Neural crest cell (in vitro differentiated cells): ENCODE results near the gene TNIP2. TPM values are rescaled to one million over a fixed set of nuclear protein-coding genes. Genes with fewer than 3 reads are reported as not detected.

Source experiments
- DNase-seq: peaks from one replicate; pipeline ENCODE4 v3.0.0; 2021; ENCODE audit warnings: low read depth, mixed read lengths, low spot score
- H3K27ac Mint-ChIP-seq: one replicate; pipeline ENCODE4 v1.8.0; 2021; ENCODE audit warnings: mild to moderate bottlenecking, mixed read lengths; ENCODE audit not compliant: unreplicated experiment
- H3K27me3 Mint-ChIP-seq: 2 replicates; pipeline ENCODE4 v1.8.0; 2021; ENCODE audit warnings: low read depth, mild to moderate bottlenecking, mixed read lengths
- H3K36me3 Mint-ChIP-seq: 2 replicates; pipeline ENCODE4 v1.8.0; 2021; ENCODE audit warnings: low read depth, mild to moderate bottlenecking, mixed read lengths
- H3K4me1 Mint-ChIP-seq: 2 replicates; pipeline ENCODE4 v1.8.0; 2021; ENCODE audit warnings: mixed read lengths
- H3K4me3 Mint-ChIP-seq: one replicate; pipeline ENCODE4 v1.8.0; 2021; ENCODE audit warnings: mild to moderate bottlenecking, mixed read lengths
- H3K9me3 Mint-ChIP-seq: 2 replicates; pipeline ENCODE4 v1.8.0; 2021; ENCODE audit warnings: mixed read lengths
- total RNA-seq: library from RNA; stranded (reverse); gene quantifications from 2 replicates; pipeline ENCODE4 v1.2.1, GENCODE V29; 2021
- TF ChIP-seq, protein P1 (sequence below): fragments of 200-600 bp; sonication (generic); conservative IDR thresholded peaks from 2 replicates; pipeline ENCODE4 v1.5.0; 2021; ENCODE audit warnings: antibody characterized with exemption, mild to moderate bottlenecking

The TNIP2 gene
- total RNA-seq, 1 donor from 2014 or later = 25.1 TPM

DNA sequence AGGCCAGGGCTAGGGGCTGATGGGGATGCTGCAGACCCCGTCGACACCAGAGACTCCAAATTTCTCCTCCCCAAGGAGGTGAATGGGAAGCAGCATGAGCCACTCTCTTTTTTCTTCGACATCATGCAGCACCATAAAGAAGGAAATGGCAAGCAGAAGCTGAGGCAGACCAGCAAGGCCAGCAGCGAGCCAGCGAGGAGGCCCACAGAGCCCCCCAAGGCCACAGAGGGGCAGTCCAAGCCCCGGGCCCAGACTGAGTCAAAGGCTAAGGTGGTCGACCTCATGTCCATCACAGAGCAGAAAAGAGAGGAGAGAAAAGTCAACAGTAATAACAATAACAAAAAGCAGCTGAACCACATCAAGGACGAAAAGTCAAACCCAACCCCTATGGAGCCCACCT, 56.1 kb downstream of the TNIP2 start:
- TF ChIP-seq, protein P1, sequence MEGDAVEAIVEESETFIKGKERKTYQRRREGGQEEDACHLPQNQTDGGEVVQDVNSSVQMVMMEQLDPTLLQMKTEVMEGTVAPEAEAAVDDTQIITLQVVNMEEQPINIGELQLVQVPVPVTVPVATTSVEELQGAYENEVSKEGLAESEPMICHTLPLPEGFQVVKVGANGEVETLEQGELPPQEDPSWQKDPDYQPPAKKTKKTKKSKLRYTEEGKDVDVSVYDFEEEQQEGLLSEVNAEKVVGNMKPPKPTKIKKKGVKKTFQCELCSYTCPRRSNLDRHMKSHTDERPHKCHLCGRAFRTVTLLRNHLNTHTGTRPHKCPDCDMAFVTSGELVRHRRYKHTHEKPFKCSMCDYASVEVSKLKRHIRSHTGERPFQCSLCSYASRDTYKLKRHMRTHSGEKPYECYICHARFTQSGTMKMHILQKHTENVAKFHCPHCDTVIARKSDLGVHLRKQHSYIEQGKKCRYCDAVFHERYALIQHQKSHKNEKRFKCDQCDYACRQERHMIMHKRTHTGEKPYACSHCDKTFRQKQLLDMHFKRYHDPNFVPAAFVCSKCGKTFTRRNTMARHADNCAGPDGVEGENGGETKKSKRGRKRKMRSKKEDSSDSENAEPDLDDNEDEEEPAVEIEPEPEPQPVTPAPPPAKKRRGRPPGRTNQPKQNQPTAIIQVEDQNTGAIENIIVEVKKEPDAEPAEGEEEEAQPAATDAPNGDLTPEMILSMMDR = no peak
- no peaks in the 10 kb centered on the region for H3K27me3 Mint-ChIP-seq
- peaks cover 28% of the 10 kb centered on the region for H3K36me3 Mint-ChIP-seq
- no peak overlapping the region for H3K27ac Mint-ChIP-seq
- H3K4me3 Mint-ChIP-seq = no peak overlapping the region
- no peaks in the 10 kb centered on the region for H3K4me1 Mint-ChIP-seq
- DNase-seq = no peak
- H3K9me3 Mint-ChIP-seq = no peaks in the 10 kb centered on the region

DNA sequence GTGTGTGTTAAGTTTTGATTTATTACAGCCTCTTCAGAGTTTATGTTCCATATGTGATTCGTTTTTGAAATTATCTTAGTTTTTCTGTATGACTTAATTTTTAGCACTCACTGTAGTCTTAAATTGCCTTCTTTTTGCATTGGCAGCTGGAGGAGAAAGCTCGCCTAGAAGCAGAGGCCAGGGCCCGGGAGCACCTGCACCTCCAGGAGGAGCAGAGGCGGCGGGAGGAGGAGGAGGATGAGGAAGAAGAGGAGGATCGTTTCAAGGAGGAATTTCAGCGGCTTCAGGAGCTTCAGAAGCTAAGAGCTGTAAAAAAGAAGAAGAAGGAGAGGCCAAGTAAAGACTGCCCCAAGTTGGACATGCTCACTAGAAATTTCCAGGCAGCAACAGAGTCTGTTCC, 56.6 kb downstream of the TNIP2 start:
- TF ChIP-seq, protein P1 = no peak

DNA sequence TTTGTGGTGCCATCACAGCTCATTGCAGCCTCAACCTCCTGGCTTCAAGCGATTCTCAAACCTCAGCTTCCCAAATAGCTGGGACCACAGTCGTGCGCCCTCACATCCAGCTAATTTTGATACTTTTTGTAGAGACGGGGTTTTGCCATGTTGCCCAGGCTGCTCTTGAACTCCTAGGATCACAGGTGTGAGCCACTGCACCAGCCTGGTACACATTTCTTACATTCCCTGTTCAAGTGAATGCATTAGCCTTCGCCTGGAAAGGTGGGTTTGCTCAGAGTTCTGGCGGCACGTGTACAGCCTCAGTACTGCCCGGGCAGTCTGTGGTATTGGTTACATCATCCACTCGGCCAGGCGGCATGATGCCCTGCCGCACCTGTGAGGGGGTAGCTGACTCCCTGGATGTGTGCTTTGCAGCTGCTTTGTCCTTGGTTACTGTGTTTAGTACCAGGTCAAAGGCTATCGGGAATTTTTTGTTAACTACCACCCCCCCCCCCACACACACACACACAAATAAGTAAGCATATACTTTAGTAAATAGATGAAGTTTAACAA, 57.1 kb downstream of the TNIP2 start:
- H3K4me3 Mint-ChIP-seq = no peak overlapping the region
- DNase-seq = no peak
- H3K4me1 Mint-ChIP-seq = no peaks in the 10 kb centered on the region
- H3K9me3 Mint-ChIP-seq = no peaks in the 10 kb centered on the region
- H3K27ac Mint-ChIP-seq = no peak overlapping the region
- no peaks in the 10 kb centered on the region for H3K27me3 Mint-ChIP-seq
- TF ChIP-seq, protein P1 = no peak
- peaks cover 27% of the 10 kb centered on the region for H3K36me3 Mint-ChIP-seq

More for the DNA sequence above, 56.6 kb downstream of the TNIP2 start:
- DNase-seq = no peak
- Mint-ChIP-seq H3K9me3 (no peaks in the 10 kb centered on the region), H3K4me3 (no peak overlapping the region), H3K27me3 (no peaks in the 10 kb centered on the region), H3K36me3 (peaks cover 27% of the 10 kb centered on the region), H3K27ac (no peak overlapping the region), H3K4me1 (no peaks in the 10 kb centered on the region)

DNA sequence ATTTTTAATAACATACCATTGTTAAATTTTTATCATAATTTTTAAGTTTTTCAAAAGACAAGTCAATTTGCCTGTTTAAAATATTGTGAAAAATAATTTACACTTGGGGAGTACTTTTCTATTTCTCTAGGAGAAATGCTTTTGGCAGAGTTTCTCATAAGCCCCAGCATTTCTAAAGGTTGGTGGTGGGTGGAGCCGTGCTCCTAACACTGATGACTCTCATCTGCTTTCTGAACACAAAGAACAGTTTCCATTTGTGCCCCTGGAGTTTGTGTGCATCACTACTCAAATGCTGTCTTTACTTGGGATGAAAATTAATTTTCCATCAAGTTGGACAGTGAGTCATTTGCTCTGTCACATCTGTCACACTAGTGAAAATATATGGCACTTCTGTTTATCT, 57.6 kb downstream of the TNIP2 start:
- Mint-ChIP-seq H3K4me3 (no peak overlapping the region), H3K4me1 (no peaks in the 10 kb centered on the region), H3K36me3 (peaks cover 32% of the 10 kb centered on the region), H3K9me3 (no peaks in the 10 kb centered on the region), H3K27me3 (no peaks in the 10 kb centered on the region), H3K27ac (no peak overlapping the region)
- TF ChIP-seq, protein P1 = no peak
- DNase-seq = no peak

DNA sequence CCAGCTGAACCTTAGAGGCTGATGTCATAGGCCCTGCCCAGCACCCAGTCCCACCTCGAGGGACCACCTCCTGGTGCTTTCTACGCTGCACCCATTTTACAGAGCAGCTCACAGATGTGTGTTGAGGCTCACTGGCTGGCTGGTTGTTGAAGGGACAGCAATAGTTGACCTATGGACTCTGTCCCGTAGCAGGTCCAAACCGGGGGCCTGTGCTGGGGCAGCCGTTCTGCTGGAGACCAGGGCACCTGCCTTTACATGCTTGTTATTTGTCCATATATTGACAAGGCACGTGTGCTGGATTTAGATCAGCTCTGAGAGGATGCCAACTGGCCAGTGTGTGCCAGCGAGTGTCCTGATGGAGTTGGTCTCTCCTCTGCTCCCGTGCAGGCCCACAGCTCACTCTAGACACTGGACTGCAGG, 58.1 kb downstream of the TNIP2 start:
- Mint-ChIP-seq H3K36me3 (peaks cover 33% of the 10 kb centered on the region), H3K9me3 (no peaks in the 10 kb centered on the region), H3K27ac (no peak overlapping the region), H3K4me1 (no peaks in the 10 kb centered on the region), H3K4me3 (no peak overlapping the region), H3K27me3 (no peaks in the 10 kb centered on the region)
- no peak for DNase-seq
- TF ChIP-seq, protein P1 = no peak
